ENCODE data around the gene BRSK1.

Gene BRSK1

GRCh38 chr19:55275851-55276719 lies 7.7 kb upstream of the BRSK1 start:
- no peak for DNase-seq

- DNase-seq = no peak
Observed at GRCh38 chr19:55276720-55277430, 6.9 kb upstream of the BRSK1 start.

- no peak for DNase-seq
Observed at GRCh38 chr19:55277494-55277893, 6.3 kb upstream of the BRSK1 start.

- DNase-seq = no peak
Observed at GRCh38 chr19:55278391-55279135, 5.2 kb upstream of the BRSK1 start.

- DNase-seq = no peak
Observed at GRCh38 chr19:55279340-55279739, 4.5 kb upstream of the BRSK1 start.

GRCh38 chr19:55279770-55280643 lies 3.8 kb upstream of the BRSK1 start, which contains the start of gene HSPBP1:
Gene HSPBP1 (minus strand): TSS chr19:55280110. CDS start chr19:55279608, 502 bp downstream.
- DNase-seq = peak; percentile 89 to 91

GRCh38 chr19:55284405-55285058 lies 735 bp downstream of the BRSK1 start:
- no peak for DNase-seq

GRCh38 chr19:55285229-55285890 lies 1.6 kb downstream of the BRSK1 start:
- no peak for DNase-seq

GRCh38 chr19:55287361-55288079 lies 3.7 kb downstream of the BRSK1 start:
- no peak for DNase-seq

- DNase-seq = no peak
Observed at GRCh38 chr19:55289117-55289796, 5.5 kb downstream of the BRSK1 start.

GRCh38 chr19:55297267-55297666 lies 13.5 kb downstream of the BRSK1 start:
- no peak for DNase-seq

- no peak for DNase-seq
Observed at GRCh38 chr19:55299991-55300390, 16.2 kb downstream of the BRSK1 start.

GRCh38 chr19:55300886-55301458 lies 17.2 kb downstream of the BRSK1 start:
- no peak for DNase-seq

GRCh38 chr19:55301459-55302317 lies 17.9 kb downstream of the BRSK1 start:
- peak; percentile 92 to 95 for DNase-seq

- DNase-seq = no peak
Observed at GRCh38 chr19:55302318-55302703, 18.5 kb downstream of the BRSK1 start.

- no peak for DNase-seq
Observed at GRCh38 chr19:55303477-55303876, 19.7 kb downstream of the BRSK1 start.

GRCh38 chr19:55304279-55304978 lies 20.6 kb downstream of the BRSK1 start:
- DNase-seq = no peak

GRCh38 chr19:55304980-55305379 lies 21.2 kb downstream of the BRSK1 start:
- no peak for DNase-seq

Data from activated CD4-positive, alpha-beta T cell treated with anti-CD3 and anti-CD28 coated beads, Interleukin-2, amount 50 U/mL, for 4 hours (primary cell).